GM12874 (cell line): Measurements from ENCODE around the gene SLAMF1.

Experiments used
- CTCF ChIP-seq: IDR thresholded peaks from 2 replicates; pipeline ENCODE4 v1.5.1; 2011; ENCODE audit warnings: low read depth, mild to moderate bottlenecking, control low read depth, low read length, moderate library complexity; ENCODE audit not compliant: insufficient read depth

Gene SLAMF1

GRCh38 chr1:160636547-160636946 is 10.3 kb downstream of the SLAMF1 start:
- no peak for TF ChIP-seq CTCF

GRCh38 chr1:160636076-160636475 is 10.8 kb downstream of the SLAMF1 start:
- no peak for TF ChIP-seq CTCF

- no peak for TF ChIP-seq CTCF
These were observed 12.0 kb downstream of the SLAMF1 start for GRCh38 chr1:160634543-160635491.

- no peak for TF ChIP-seq CTCF
These were observed 13.4 kb downstream of the SLAMF1 start for GRCh38 chr1:160633330-160633903.

GRCh38 chr1:160631983-160632625 is 14.7 kb downstream of the SLAMF1 start:
- TF ChIP-seq CTCF = no peak

GRCh38 chr1:160630523-160631451 is 16.1 kb downstream of the SLAMF1 start:
- TF ChIP-seq CTCF = no peak
